ENCODE results near the gene CCNL2. TPM values are rescaled to one million over a fixed set of nuclear protein-coding genes. Genes with fewer than 3 reads are reported as not detected.
A peak's percentile ranks its signal among the peaks of the same experiment; 100 is the strongest.
"Not testable (repeated sequence)": the region's sequence is repeated elsewhere in the genome, so short reads cannot be mapped to it uniquely, and the experiment has no call there.

Gene CCNL2
- total RNA-seq, 1 donor from 2014 or later, result 194 TPM

DNA sequence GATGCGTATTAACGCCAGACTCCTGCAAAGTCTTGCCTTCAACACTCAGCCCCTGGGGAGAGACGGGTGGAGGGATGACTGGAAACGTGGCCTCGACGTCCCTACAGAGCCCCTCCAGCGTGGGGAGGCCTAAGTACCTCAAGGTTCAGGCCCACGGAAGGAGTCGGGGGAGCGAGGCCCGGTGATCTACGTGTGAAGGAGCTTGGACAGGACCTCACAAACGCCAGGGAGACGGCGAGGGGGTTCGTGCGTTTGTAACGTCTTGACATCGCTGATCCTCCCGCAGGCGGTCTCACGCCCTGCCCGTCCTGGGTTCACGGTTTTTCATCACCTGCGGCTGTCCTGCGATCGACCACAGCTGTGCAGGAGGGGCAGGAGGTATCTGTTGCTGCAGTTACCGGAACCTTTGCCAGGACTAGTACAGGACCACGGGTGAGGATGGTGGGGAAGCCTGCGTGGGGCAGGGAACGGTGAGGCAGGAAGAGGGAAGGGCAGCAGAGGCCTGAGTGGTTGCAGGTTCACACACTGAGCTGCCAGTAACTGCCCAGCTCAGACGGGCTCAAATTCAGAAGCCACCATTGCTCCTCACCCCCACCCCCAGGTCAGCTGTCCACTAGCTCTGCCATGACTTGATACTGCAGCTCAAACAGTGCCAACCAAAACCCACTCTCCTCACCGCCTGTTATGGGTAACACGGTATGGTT is 889 bp upstream of the CCNL2 start:
- DNase-seq (ENCODE audit: low spot score), result no peak

DNA sequence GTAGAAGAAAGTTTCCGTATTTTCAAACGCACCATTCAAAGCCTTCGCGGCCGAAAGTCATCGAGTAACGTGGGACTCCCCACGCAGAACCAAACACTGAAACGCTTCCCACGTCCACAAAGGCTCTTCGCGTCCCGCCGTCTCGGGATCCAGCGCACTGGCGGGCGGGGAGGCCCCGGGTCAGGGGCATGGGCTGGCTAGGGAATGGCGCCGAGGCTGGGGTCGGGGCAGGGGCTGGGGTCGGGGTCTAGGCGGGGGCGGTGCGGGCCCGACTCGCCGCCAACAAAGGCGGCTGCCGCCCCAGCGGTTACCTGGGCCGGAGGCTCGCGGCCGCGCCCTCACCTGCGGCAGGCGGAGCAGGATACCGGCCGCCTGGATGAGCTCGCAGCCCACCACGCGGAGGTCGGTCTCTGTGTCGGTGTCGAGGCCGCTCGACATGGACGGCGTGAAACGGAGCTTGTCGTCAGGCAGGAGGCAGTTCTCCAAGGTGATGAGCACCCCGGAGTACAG is 403 bp downstream of the CCNL2 start:
- no peak for DNase-seq (ENCODE audit: low spot score)

DNA sequence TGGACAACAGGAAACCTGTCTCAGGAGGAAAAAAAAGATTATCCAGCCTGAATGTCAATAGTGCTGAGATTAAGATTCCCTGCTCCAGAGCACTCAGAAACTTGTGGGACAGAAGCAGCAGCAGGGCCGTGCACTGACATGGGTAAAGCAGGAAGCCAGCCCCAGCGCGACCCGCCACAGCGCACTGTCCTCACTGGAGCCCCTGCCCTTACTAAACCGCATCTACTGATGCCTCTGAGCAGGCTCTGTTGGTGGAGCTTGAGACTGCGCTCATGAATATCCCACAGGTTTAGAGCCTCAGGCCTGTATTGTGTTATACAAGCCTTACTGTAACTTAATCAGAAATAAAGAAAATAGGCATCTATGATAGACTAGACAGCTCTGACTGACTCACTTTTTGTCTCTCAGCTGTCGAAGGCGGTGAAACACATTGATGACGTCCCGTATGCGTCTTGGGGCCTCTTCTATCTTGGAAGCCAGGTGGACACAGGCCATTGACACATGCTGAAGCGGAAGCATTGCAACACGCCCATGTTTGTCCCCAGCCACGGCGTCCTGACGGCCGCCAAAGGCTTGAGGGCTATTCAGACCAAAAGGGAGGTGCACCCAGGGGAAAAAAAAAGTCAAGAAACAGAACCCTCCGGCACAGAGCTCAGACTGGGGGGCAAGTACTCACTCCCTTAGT is 1.2 kb downstream of the CCNL2 start:
- DNase-seq (ENCODE audit: low spot score), result no peak

DNA sequence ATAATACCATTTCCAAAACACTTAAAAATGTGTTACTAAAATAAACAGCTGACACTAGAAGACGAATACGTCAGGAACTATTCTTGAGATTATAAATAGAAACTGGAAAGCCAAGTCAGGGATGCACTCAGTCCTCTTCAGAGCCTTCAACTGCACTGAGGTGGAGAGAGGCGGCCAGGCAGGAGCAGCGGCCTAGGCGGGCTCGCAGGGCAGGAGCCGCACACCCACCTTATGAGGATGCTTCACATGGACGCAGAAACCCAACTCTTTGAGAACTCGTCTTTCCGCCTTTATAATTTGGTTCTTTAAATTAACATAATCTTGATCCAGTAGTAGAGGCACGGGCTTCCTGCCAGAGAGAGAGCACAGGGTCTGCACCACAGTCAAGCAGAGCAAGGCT is 4.0 kb downstream of the CCNL2 start:
- no peak for DNase-seq (ENCODE audit: low spot score)

DNA sequence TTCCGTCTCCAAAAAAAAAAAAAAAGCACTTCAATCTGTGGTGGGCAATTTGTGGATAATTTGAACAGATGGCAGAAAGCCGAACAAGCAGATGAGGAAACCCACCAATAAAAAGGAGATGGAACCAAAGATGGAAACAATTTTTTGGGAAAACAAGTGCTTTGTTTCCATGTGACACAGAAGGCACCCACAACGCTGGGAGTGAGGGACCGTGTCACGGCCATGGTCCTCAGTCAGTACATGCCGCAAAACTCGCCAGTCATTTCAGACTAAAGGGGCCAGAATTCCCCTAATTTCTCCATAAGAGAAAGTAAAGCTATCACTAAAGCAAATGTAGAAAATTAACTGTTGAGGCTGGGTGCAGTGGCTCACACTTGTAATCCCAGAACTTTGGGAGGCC is 5.0 kb downstream of the CCNL2 start:
- DNase-seq (ENCODE audit: low spot score), result no peak

DNA sequence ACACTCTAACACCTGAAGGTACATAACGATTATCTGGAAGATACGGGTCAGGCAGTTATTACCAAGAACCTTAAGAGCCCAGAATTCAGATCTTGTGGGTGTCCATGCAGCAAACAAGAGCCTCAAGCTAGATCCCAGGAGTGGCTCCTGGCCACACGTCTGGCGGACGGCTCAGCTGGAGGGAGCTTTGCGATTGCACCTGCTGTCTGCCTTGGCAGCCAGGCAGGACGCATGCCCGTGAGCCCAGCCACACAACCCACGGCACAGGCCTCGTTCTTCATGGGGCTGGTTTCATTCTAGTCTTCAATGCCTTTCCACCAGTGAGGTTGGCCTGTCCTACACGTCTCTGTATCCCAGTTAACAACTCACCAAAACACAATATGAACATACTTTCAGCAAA is 5.7 kb downstream of the CCNL2 start:
- no peak for DNase-seq (ENCODE audit: low spot score)

DNA sequence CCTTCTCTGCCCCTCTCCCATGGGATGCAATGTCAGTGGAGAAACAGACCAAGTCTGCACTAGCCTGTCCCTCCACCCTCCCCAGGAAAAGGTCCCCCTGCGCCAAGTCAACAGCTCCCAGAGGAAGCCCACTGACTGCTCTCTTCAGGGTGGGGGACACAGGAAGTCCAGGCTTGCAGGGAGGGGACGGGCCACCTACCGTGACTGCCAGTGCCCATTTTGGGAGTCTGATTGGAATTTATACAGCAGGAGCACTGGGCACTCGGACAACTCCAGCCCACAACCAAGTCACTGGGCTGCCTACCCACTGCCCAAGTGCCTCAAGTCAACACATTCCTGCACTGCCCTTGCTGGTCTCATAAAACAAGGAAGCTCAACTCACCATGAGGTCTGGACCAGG is 6.1 kb downstream of the CCNL2 start:
- no peak for DNase-seq (ENCODE audit: low spot score)

DNA sequence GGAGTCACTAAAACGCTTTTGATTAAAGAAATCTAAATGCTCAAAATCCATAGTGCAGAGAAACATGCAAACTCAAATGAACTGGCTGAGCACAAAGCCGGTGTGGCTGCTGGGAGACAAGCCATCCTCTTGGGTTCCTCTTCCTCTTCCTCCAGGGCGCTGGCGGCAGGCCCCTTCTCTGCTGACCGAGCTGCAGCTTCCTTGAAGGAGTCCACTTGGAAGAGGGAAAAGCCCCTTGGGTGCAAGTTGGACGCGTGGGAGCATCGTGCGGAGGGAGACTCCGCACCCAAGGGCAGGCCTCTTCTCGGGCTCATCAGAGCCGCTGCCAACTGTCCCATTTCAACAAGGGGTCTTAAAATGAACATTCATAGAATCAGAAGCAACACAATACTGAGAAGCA is 7.9 kb downstream of the CCNL2 start:
- DNase-seq (ENCODE audit: low spot score), result no peak

DNA sequence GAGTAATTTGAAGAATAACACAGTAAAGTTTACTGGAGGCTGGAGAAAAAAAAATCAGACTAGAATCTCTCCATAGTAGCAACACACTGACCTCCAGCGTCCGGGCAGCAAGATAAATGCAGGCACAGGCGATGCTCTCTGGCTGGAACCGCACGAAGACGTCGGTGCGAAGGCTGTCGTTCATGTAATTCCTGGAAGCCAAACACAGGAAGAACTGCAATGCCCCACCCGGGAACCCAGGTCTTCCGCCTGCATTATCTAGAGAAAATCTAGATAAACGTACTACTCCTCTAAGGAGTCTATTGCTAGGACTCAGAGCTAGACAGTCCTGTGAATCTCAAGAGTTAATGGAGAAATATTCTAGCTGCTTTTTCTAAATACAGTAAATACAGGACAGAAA is 8.5 kb downstream of the CCNL2 start:
- DNase-seq (ENCODE audit: low spot score), result no peak

DNA sequence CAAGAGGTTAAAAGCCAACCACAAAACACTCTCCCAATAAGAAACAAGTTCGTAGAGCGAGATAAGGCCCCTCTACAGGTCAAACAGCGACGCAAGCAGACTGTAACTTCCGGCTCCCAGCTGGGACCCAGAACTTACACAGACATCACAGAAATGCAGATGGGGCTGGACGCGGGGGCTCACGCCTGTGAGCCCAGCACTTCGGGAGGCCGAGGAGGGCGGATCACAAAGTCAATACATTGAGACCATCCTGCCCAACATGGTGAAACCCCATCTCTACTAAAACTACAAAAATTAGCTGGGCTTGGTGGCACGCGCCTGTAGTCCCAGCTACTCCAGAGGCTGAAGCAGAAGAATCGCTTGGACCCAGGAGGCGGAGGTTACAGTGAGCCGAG is 11.1 kb downstream of the CCNL2 start:
- DNase-seq (ENCODE audit: low spot score), result no peak

DNA sequence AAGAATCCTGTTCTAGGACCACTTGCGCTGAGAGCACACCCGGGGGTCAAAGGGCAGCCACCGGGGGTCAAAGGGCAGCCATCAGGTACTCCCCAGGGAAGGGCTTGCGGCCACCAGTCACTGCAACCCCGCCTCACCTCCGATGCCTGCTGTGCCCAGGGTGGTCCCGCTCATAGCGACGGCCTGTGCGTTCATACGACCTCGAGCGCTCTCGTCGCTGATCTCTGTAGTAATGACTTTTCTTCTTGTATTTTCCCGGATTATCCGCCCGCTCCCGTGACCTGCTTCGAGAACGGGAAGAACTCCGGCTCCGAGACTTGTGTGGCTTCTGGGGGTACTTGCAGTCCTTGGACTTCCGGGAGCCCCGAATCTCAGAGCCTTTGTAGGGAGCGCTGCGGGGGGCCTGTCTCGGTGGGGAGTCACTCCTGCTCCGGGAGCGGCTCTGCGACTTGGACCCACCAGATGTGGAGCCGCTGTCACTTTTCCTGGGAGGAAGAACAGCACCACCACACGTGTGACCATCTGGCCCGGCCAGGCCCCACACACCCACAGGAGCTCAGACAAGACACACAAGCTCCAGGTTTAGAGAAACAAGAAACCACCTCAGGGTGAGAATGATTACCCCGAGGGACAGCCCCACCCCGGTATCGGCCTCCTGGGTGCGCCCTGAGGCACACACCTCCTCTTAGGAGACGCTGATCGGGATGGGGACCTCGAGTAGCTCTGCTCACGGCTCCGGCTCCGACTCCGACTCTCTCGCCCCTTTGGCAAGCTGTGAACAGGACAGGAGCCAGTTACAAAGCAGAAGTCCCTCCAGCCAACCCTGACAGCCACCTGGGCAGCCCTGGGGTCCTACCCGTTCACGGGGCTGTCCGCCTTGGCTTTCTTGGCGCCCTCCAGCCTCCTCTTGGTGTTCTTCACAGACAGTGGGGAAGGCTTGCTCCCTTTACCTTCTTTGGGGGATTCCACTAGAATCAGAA is 11.7 kb downstream of the CCNL2 start:
- DNase-seq (ENCODE audit: low spot score), result no peak

DNA sequence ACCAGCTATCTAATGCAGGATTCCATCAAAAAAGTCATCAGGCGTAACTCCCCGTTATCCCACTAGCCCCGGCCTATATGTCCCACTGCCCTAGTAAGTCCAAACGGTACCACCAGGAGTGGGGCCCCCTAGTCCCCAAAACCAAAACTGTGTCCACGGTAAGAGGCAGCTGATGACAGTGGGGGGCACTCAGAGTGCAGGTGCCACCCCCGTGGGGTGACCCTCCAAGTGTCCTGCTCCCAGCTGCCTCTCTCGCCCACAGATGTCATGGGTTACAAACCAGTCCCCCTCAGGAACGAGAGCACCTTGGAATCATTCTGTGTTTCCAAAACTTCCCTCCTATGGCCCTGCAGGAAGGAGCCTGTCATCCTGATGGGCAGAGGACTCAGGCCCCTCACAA is 13.2 kb downstream of the CCNL2 start:
- no peak for DNase-seq (ENCODE audit: low spot score)

DNA sequence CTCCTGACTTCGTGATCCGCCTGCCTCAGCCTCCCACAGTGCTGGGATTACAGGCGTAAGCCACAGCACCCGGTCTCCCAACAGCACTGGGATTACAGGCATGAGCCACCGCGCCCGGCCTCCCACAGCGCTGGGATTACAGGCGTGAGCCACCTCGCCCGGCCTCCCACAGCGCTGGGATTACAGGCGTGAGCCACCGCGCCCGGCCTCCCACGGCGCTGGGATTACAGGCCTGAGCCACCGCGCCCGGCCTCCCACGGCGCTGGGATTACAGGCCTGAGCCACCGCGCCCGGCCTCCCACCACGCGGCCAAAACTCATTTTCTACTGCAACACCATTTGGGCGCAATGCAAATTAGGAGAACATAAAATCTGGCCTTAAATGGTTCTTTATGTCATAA is 13.8 kb downstream of the CCNL2 start:
- DNase-seq (ENCODE audit: low spot score), result not testable (repeated sequence)

DNA sequence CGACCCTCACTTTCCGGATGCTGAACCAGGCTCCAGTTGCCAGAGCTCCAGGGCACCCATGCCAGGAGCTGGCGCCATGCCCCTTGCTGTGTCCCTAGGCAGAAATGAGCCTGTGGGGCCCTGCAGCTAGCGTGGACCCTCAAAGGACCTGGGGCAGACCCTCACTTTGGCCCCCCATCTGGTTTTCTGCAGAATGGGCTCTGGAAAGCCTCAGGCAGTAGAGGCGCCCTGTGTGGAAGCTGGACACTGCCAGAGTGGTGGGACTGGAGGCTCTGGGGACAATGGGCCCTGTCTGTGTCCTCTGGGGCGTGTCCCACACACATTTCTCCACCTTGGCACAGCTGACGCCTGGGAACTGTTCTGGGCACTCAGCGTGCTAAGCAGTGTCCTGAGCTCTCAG is 17.8 kb downstream of the CCNL2 start:
- no peak for DNase-seq (ENCODE audit: low spot score)

DNA sequence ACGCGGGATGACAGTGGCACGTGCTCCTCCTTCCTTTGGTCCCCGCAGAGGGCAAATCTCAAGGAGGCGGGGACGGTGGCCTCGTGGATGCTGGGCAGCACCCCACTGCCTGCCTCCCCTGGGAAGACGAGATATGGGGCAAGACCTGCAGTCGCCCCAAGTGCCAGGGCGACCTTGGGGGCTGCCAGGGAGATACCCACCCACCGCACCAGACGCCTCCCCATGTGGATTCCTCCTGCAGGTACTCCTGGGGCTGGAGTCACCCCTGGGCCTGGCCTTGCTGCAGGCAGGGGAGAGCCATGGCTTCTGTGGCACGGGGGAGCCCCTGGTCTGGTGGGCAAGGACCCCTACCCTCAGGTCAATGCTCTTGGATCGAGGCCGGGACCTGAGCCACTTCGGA is 18.3 kb downstream of the CCNL2 start:
- no peak for DNase-seq (ENCODE audit: low spot score)

DNA sequence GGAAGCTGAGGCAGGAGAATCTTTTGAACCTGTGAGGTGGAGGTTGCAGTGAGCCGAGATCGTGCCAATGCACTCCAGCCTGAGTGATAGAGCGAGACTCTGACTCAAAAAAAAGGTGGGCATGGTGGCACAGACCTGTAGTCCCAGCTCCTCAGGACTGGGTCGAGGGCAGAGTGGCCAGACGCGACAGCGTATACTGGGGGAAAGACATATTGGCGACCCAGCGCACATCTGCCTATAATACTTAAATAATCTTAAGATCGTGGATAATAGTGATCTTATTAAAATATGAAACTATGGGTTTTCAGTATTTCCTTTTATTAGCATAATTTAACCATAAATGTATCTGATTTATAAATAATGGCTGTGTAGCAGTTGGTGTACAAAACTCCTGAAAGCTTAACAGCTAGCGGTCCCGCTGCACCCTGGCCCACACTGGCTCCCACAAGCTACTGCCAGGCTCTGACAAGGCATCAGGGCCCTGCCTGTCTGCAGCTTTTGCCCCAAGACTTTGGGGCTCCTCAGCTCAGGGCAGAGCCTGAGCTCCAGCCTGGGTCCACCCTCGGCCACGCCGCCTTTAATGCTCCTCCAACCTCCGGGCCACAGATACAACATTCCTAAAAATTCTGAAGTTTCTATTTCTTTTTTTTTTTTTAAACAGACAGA is 21.5 kb downstream of the CCNL2 start:
- no peak for DNase-seq (ENCODE audit: low spot score)

DNA sequence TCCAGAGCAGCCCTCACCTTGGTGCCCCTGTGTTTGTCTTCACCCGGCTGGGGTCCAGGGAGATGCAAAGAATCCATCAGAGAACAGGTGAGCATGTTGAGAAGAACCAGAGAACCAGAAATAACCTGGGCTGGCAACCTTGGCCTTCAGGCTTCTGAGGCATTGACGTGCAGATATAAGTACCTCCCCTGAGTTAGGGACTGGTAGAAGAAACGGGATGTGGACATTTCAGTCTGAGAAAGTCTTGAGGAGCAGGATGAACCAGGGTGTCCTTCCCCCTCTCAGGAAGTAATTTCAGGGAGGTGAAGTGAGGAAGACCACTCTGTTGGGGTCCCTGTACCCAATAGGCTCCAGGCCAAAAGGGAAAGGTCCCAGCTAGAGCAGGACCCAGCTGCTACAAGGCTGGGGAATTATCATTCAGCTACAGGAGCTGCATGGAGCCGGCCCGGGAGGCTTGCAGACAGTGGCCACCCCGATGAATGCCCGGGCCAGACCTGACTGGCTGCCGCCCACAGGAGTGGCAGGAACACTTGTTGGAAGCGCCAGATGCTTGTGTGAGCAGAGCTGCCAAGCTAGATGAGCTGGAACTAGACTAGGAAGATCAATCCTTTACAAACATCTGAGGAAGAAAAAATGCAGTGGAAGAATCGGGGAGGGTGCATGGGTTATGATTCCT is 22.4 kb downstream of the CCNL2 start:
- no peak for DNase-seq (ENCODE audit: low spot score)

DNA sequence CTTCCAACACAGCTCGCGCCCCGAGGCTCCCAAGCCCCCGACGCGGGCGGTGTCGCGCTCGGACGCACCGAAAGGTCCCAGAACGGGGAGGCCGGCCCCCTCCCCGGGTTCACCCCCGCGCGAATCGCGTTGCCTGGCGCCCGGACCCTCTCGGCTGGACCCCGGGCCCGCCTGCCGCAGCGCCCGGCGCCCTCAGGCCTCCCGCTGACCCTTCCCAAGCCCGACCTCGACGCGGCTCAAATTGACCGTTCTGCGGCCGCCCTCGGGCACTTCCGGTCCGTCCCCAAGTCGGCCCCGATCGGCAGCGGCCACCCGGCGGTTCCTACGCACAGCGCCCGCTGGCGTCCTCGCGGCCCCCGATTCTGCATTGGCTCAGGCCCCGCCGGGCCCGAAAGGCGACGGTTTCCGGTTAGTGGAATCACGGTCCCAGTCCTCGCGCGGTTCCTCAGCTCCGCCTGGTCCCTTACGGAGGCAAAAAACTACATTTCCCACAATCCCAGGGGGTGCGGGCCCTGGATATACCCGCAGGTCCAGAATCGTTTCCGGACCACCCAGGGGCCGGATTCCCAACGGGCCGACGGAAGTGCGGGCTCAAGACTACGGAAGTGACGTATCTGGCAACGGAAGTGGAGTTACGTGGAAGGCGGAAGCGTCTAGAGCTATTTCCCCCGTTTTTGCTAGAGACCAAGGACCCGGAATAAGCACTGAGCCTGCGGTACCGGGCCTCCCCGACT is 24.0 kb downstream of the CCNL2 start, which contains the start of gene AURKAIP1:
Gene AURKAIP1 (minus strand): TSS at position 279 of the 734 bp plus-strand sequence. CDS start 451 bp downstream, outside the sequence.
- DNase-seq (ENCODE audit: low spot score), result peak; percentile 99

DNA sequence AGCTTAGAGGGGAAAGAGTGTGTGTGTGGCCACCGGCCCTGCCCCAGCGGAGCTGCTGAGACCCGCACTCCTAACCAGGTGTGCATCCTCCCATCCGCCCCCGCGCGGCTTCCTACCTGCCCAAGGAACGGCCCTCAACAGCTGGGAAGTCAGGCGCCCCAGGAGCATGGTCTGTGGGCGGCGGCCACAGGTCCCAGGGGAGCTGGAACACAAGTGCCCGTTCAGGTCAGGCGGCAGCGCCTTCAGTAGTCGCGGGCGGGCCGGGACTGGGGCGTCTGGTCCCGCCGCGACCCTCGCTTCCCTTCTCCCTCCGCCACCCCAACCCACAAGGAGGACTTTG is 24.6 kb downstream of the CCNL2 start:
- no peak for DNase-seq (ENCODE audit: low spot score)

DNA sequence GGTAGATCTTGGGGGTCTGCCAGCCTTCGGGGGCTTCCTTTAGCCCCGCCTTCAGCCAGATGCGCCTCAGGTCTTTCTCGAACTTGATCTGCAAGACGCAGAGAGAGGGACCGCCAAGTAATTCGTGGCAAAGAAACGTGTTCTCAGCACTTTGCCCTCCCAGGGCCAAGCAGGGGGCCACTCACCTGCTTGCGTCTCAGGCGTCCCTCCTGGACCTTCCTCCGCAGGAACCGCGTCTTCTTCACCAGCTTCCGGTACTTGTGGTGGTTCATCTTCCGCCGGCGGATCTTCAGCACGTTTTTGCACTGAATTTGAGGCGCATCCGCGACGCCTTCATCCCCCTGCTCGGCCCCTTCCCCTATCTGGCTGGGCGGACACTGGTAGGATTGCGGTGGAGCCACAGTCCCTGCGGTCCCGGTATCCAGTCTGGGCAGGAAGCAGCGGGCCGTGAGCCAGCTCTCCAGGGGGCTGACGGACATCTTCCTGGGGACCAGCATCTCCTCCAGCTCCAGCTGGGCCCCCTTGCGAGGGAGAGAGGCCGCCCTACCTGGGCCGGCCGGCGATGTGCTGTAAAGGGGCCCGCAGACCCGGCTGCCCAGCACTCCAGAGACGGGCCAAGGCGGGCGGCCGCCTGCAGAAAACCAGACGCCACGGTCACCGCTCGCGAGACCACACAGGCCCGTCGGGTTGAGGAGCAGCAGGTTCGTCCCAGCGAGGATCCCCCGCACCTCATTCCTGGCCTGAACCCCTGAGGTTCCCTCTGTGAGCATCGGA is 25.1 kb downstream of the CCNL2 start:
- DNase-seq (ENCODE audit: low spot score), result no peak
